Measurements from ENCODE around the gene TTC16. TPM values are rescaled to one million over a fixed set of nuclear protein-coding genes. Genes with fewer than 3 reads are reported as not detected.
A peak's percentile ranks its signal among the peaks of the same experiment; 100 is the strongest.
"Not testable (repeated sequence)": the region's sequence is repeated elsewhere in the genome, so short reads cannot be mapped to it uniquely, and the experiment has no call there.

Gene TTC16
- total RNA-seq, 1 donor from 2014 or later: 0.41 TPM

GRCh38 chr9:127780126-127780885, 64.4 kb downstream of the TTC16 start:
- Histone ChIP-seq H3K4me1 (peaks cover 31% of the 10 kb centered on the region), H3K4me3 (no peak overlapping the region), H3K36me3 (no peaks in the 10 kb centered on the region), H3K27me3 (no peaks in the 10 kb centered on the region), H3K27ac (peak overlapping the region; percentile 68), H3K9me3 (no peaks in the 10 kb centered on the region)
- DNase-seq: no peak
- no peak for ATAC-seq
- intact Hi-C loops (cut with DNase I): no loop called here
- TF ChIP-seq CTCF (IDR thresholded peaks at IDR 0.05): no peak

- H3K9me3 ChIP-seq; H3K27me3 ChIP-seq; intact Hi-C loops (cut with DNase I); DNase-seq; H3K4me3 ChIP-seq; H3K36me3 ChIP-seq; ATAC-seq: not testable (repeated sequence)
- Histone ChIP-seq H3K4me1 (peaks cover 31% of the 10 kb centered on the region), H3K27ac (peak overlapping the region; percentile 68)
Observed at GRCh38 chr9:127780909-127781308, 65.0 kb downstream of the TTC16 start.

Other genes with a start within 250 kb of the TTC16 start
- 92.1 TPM for gene STXBP1, start 103.8 kb upstream of the TTC16 start, total RNA-seq
- gene CFAP157, start 9.1 kb upstream of the TTC16 start, total RNA-seq: 0.29 TPM
- gene PTRH1, start 416 bp upstream of the TTC16 start, total RNA-seq: 8.0 TPM
- gene TOR2A, start 19.2 kb downstream of the TTC16 start, total RNA-seq: 17.3 TPM
- 85.3 TPM for gene SH2D3C, start 62.6 kb downstream of the TTC16 start, total RNA-seq
- gene CDK9, start 70.0 kb downstream of the TTC16 start, total RNA-seq: 99.1 TPM
- 68.9 TPM for gene FPGS, start 86.8 kb downstream of the TTC16 start, total RNA-seq
- 322 TPM for gene ENG, start 138.6 kb downstream of the TTC16 start, total RNA-seq
- gene AK1, start 161.6 kb downstream of the TTC16 start, total RNA-seq: 158 TPM
- gene ST6GALNAC6, start 183.5 kb downstream of the TTC16 start, total RNA-seq: 94.7 TPM
- gene ST6GALNAC4, start 201.0 kb downstream of the TTC16 start, total RNA-seq: 58.8 TPM
- 3.5 TPM for gene PIP5KL1, start 214.7 kb downstream of the TTC16 start, total RNA-seq
- gene DPM2, start 221.8 kb downstream of the TTC16 start, total RNA-seq: 37.1 TPM